GM19324 (cell line): ENCODE measurements around the gene SLC22A4.

Experiments
- ATAC-seq: cut with Tn5 transposase; IDR thresholded peaks from one replicate; pipeline ENCODE4 v1.9.1; 2021; ENCODE audit warnings: mild to moderate bottlenecking, moderate library complexity; ENCODE audit not compliant: unreplicated experiment, low FRiP score

The SLC22A4 gene

DNA sequence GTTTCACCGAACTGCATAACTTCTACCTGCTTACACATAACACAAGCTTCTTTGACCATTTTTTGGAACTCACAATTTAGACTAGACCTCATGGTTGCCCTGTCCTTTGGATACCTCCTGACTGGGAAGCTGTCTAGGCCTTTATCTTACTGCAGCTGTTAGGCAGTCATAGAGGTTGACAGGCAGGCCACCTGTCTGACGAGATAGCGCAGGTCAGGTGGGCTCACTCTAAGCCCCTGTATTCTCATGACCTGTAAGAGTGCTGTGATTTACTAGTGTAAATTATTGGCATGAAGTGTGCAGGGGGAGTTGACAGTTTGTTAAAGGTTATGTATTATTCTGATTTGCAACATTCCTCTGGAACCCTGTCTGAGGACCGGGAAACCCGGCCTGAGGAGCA, 29.0 kb downstream of the SLC22A4 start:
- ATAC-seq, result no peak

- no peak for ATAC-seq
These were observed 31.5 kb downstream of the SLC22A4 start for GRCh38 chr5:132325691-132326090.

GRCh38 chr5:132327252-132327955, 33.2 kb downstream of the SLC22A4 start:
- no peak for ATAC-seq

DNA sequence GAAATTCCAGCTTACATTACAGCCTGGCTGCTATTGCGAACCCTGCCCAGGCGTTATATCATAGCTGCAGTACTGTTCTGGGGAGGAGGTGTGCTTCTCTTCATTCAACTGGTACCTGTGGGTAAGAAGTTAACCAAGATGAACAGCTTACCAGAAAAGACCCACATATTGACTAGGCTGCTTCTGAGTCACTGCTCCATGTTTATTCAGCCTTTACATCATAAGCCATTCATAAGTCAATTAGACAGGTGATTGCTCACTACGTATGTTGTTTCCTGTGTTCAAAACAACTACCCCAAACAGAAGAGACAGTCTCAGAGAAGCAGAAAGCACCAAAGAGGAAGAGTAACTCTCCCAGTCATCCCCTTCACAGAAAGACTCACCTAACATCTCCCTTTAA, 40.6 kb downstream of the SLC22A4 start:
- ATAC-seq, result no peak

GRCh38 chr5:132335402-132335801, 41.2 kb downstream of the SLC22A4 start:
- ATAC-seq, result no peak

DNA sequence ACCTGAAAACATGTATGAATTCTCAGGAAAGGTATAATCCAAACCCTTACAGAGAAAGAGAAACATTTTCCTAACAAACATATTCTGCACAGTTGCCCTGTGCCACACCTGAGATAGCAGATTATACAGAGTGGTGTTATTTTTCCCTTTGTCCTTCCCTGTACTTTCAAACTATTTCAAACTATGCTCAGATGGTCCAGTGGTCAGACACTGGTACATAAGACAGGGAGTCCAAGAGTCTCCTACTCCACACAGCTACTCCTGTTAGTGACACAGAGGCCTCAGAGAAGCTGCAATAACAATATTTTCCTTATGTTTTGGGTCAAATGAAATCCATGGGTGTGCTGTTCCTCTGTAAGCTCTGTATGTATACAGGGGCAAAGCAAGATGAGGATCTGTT, 45.3 kb downstream of the SLC22A4 start:
- ATAC-seq, result no peak

DNA sequence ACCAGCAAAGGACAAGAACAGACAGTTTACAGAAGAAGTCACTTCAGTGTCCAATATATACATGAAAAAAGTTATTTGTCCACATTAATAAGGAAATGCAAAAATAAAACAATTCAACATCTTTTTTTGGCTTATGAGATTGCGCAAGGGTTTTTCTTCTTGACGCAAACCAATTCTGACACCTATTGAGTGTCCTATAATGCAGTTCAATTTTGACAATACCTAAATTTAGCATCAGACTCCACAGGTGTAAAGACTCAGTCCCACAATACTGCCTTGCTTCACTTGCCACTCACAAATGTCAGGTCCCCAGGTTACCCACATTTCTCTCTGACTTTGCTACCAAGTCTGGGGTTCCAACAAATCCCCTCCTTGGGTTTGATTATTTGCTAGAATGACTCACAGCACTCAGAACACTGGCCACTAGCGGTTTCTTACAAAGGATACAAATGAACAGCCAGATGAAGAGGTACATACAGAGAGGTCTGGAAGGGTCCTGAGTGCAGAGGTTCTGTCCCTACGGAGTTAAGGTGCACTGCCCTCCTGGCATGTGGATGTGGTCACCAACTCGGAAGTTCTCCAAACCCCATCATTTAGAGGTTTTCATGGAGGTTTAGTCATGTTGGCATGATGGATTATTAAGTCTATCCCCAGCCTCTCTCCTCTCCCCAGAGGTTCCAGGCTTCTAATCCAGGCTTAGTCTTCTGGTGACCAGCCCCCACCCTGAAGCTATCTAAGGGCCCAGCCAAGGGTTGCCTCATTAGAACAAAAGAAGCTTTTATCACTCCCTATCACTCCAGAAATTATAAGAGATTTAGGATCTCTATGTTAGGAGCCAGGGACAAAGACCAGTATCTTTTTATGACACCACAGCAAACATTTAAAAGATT, 48.3 kb downstream of the SLC22A4 start:
- ATAC-seq, result no peak

- no peak for ATAC-seq
These were observed 50.8 kb downstream of the SLC22A4 start for GRCh38 chr5:132344775-132345514.

DNA sequence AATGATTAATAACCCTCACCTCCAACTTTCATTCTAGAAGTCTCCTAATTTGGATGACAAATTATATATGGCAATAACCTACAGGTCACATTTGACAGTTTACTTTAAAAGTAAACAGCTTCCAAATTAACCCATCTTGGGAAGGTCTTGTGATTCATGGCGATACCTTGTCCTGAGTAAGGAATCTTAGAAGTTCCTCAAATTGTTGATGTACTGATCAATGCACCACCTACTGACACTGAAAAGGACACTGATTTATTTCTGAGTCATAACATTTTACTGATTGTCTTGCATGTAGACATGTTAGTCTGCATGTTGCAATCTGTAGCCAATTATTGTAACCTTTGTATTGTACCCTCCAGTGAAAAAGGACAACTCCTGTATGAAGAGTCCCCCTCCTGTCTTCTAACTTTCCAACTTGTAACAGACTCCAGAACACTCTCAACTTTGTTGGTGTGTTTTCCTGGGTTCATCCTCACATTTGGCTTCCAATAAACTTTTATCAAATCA, 59.3 kb downstream of the SLC22A4 start:
- no peak for ATAC-seq

DNA sequence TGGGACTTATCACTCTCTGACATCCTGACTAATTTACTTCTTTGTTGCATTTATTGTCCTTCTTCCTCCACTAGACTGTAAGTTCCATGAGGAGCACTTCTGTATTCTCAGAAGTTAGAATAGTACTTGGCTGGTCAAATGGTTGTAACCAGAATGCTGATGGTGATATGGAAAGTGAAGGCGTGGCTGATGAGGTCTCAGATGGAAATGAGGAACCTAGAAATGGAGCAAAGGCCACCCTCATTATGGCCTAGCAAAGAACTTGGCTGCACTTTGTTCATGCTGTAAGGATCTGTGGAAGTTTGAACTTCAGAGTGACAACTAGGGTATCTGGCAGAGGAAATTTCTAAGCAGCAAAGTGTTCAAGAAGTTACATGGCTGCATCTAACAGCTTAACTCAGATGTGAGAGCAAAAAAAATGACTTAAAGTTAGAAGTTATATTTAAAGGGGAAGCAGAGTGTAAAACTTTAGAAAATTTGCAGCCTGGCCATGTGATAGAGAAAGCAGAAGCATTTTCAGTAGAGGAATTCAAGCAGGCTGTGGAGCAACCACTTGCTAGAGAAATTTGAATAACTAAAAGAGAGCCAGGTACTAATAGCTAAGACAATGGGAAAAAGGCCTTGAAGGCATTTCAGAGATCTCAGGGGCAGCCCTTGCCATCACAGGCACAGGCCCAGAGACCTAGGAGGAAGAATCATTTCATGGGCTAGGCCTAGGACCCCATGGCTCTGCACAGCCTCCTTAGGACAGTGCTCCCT, 60.4 kb downstream of the SLC22A4 start:
- no peak for ATAC-seq

DNA sequence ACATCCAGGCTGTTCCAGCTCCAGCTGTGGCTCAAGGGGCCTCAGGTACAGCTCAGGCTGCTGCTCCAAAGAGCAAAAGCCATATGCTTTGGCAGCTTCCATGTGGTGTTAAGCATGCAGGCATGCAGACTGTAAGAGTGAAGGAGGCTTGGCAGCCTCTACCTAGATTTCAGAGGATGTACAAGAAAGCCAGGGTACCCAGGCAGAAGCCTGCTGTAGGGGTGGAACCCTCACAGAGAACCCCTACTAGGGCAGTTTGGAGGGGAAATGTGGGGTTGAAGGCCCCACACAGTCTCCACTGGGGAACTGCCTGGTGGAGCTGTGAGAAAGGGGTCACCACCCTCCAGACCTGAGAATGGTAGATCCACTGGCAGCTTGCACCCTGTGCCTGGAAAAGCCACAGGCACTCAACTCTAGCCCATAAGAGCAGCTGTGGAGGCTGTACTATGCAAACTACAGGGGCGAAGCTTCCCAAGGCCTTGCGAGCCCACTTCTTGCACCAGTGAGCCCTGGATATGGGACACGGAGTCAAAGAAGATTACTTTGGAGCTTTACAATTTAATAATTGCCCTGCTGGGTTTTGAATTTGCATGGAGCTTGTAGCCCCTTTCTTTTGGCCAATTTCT, 61.1 kb downstream of the SLC22A4 start:
- no peak for ATAC-seq

GRCh38 chr5:132358775-132359174, 64.6 kb downstream of the SLC22A4 start:
- no peak for ATAC-seq

DNA sequence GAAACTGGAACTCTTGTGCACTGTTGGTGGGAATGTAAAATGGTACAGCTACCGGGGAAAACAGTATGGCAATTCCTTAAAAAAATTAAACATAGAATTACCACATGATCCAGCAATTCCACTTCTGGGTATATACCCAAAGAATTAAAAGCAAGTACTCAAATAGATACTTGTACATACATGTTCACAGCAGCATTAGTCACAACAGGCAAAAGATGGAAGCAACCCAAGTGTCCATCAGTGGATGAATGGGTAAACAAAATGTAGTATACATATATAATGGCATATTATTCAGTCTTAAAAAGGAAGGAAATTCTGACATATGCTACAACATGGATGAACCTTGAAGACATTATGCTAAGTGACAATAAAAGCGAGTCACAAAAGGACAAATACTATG, 67.9 kb downstream of the SLC22A4 start:
- no peak for ATAC-seq

DNA sequence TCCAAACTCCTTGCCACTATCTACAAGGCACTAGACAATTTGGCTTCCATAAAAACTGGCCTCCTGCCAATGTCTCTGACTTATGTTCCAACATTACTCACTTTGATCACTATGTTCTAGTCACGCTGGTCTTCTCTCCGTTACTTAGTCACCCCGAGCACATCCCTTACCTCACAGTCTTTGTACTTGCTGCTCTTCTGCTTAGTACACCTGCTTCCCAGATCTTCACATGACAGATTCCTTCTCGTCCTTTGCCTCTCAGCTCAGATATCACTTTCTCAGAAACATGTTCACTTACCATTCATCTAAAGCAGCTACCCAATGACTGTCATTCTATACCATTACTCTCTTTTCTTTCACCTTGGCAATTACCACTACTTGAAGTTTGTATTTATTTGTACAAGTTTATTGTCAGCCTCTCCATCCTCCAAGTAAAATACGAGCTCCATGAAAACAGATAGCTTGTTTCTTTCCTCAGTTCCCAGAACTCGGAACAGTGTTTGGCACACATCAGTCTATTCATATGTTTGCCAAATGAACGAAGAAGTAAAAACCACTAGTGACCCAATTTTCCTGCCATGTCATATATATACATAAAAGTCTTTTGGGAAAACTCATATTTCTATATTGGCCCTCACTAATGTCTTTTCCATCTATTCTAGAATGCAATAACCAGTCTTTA, 69.4 kb downstream of the SLC22A4 start:
- ATAC-seq, result no peak

- ATAC-seq, result no peak
These were observed 70.1 kb downstream of the SLC22A4 start for GRCh38 chr5:132364319-132364718.

- ATAC-seq, result no peak
These were observed 71.0 kb downstream of the SLC22A4 start for GRCh38 chr5:132365213-132365612.

DNA sequence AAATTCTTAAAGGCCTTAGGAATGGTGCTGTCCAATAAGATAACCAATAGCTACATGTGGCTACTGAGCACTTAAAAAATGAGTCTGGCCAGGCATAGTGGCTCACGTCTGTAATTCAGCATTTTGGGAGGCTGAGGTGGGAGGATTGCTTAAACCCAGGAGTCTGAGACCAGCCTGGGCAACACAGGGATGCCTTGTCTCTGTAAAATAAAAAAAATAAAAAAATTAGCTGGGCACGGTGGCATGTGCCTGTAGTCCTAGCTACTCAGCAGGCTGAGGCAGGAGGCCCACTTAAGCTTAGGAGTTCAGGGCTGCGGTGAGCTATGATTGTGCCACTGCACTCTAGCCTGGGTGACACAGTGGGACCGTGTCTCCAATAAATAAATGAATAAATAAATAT, 74.0 kb downstream of the SLC22A4 start:
- ATAC-seq, result no peak

DNA sequence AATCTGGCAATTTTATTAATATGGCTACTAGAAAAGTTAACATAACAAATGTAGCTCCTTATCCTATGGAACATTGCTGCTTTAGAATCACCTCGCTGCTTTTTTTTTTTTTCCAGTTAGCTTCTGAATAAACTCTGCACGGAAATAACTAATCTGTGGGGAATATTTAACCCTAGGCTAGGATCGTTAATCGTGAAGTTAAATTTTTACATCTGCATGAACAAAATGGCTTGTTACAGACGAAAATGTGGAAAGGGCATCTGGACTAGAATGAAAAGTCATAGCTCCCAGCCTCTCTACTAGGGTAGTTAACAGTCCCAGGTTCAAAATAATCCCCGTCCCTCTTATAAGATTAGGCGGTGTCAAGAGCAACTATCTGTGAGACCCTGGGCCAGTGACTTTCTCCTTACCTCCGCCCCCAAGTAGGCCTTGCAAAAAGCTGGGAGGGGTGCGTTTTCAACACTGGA, 74.8 kb downstream of the SLC22A4 start:
- ATAC-seq, result no peak
